Globus pallidus (tissue), 1 donor: Measurements from ENCODE around the gene EIF5A.
"Not testable (repeated sequence)": the region's sequence is repeated elsewhere in the genome, so short reads cannot be mapped to it uniquely, and the experiment has no call there.

Source experiments
- DNase-seq: peaks from one replicate; pipeline ENCODE4 v3.0.0-alpha.2; 2015; ENCODE audit warnings: low spot score

EIF5A gene

GRCh38 chr17:7332600-7333069, 25.2 kb downstream of the EIF5A start:
- DNase-seq = not testable (repeated sequence)

DNA sequence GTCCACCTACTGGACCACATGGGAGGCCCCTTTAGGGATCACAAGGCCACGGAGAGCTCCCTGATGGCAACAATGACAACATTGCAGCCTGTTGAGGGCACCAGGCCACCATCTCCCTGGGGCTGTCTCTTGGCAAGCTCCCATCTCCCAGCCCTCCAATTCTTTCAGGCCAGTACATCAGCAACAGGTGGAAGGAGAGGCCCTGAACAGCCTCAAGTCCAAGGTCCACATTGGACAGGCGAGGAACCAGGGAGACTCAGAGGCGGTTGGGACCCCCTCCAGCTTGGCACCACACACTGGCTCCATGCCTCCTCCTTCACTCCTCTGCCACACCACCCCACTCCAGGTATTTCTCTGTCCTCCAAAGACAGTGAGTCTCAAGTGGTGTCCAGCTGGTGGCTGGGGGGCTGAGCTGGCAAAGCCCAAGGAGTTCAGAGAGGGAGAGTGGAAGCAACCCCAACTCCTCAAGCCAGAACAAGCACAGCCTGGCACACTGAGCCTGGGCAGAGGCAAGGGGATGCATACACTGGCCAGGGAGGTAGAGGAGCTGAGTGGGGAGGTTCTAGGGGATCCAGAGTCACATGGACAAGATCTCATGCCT, 27.6 kb downstream of the EIF5A start:
- DNase-seq = no peak

DNA sequence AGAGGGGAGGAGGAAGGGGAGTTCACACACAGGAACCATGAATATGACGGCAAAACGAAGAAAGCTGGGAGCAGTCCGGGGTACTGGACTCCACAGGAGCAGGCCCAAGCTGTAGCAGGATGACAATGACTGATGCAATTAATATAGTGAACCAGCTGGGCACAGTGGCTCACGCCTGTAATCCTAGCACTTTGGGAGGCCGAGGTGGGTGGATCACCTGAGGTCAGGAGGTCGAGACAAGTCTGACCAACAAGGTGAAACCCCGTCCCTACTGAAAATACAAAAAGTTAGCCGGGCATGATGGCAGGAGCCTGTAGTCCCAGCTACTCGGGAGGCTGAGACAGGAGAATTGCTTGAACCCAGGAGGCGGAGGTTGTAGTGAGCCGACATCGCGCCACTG, 28.3 kb downstream of the EIF5A start:
- DNase-seq = not testable (repeated sequence)

- DNase-seq = no peak
Measured at GRCh38 chr17:7336240-7337175, 29.1 kb downstream of the EIF5A start, which contains the start of gene ACAP1. ACAP1 (plus strand) TSS chr17:7336529; CDS start chr17:7336735, 206 bp downstream.

DNA sequence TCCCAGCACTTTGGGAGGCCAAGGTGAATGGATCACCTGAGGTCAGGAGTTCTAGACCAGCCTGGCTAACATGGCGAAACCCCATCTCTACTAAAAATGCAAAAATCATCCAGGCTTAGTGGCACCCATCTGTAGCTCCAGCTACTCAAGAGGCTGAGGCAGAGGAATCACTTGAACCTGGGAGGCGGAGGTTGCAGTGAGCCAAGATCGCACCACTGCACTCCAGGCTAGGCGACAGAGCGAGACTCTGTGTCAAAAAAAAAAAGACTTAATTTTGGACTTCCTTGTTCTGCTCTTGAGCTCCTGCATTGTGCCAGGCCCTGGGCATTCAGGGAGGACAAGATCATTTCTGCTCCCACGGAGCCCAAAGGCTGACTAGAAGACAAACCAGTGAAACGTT, 30.2 kb downstream of the EIF5A start:
- not testable (repeated sequence) for DNase-seq

DNA sequence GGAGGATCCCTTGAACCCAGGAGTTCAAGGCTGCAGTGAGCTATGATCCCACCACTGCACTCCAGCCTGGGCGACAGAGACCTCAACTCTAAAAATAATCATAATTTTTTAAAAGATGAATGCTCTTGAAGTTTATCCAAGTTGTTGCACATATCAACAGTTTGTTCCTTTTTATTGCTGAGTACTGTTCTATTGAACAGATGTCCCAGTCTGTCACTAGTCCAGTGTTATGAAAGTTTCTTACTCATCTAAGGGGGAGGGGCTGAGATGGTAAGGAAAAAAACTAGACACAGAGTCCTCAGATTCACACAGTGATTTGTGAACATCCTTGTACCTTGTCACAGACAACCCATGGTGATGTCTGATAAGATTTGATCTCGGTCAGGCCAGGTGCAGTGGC, 32.8 kb downstream of the EIF5A start:
- no peak for DNase-seq

- no peak for DNase-seq
Measured at GRCh38 chr17:7341842-7342241, 34.4 kb downstream of the EIF5A start.

DNA sequence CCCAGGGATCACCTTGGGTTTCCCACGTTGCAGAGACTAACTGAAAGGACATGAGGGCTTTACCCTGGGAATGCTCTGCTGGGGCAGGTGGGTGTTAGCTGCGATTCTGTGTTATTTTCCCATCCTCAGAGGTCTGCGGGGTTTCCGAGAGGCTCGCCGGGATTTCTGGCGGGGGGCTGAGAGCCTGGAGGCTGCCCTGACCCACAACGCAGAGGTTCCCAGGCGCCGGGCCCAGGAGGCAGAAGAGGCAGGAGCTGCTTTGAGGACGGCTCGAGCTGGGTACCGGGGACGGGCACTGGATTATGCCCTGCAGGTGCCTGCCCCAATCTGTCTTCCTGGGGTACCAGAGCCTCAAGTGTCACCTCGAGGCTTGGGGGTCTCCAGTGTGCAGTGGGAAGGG, 35.8 kb downstream of the EIF5A start:
- no peak for DNase-seq

GRCh38 chr17:7346761-7347614, 39.6 kb downstream of the EIF5A start:
- no peak for DNase-seq

DNA sequence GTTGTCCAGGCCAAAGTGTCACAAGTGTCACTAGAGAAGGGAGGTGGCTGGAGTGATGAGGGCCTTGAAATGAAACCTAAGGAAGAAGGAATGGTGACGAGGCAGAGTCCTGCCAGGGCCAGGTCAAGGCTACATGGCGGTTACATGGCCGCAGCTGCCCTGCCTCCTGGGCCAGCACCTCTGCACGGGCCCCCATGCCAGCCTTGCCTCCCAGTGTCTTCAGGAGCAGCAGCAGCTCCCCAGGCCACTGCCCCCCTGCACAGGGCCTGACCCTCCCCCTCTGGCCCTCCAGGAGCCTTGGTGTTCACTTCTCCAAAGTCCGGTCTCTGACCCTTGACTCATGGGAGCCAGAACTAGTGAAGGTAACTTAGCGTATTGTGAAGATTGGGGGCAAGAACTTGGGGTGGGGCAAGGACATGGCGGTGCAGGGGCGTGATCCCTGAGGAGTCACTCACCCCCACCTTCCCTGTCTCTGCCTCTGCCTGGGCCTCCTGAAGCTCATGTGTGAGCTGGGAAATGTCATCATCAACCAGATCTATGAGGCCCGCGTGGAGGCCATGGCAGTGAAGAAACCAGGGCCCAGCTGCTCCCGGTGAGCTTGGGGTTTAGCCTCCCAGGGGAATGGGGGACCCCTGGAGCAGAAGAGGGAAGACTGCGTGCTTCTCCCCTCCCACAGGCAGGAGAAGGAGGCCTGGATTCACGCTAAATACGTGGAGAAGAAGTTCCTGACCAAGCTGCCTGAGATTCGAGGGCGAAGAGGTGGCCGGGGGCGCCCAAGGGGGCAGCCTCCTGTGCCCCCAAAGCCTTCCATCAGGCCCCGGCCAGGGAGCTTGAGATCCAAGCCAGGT, 40.4 kb downstream of the EIF5A start:
- no peak for DNase-seq

GRCh38 chr17:7348478-7349242, 41.2 kb downstream of the EIF5A start:
- DNase-seq = no peak

DNA sequence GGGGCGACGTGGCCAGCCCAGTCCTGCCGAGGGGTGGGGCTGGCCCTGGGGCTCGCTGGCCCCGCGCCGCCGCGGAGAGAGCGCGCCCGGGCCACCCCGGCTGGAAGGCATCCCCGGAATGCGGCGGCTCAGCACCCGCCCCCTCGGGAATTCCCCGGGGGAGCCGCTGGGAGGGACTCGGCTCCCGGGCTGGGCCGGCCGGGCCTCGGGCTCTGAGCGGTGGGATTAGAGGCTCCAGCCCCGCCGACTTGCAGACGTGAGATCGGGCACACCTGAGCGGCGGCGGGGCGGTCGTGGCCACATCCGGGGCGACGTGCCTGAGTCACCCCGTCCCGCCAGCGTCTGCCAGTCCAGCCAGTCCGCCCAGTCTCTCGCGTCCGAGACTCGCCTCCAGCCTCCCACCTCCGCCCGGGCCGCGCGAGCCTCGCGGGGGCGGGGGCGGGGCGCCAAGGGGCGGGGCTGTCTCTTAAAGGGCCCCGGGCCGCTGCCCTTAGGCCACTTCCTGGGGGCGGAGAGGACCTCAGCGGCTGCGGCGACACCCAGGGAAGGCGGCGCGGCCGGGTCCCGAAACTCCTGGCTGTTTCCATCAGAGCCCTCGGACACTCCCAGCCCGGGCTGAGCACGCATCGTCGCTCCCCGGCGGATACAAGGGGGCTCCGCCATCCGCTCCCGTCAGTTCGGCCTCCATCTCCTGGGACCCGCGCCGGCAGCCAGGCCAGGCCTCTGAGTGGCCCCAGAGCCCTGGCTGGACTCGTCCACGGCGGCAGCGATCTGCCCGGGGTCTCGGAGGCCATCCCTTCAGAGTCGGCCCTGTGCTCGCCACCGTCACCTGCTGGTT, 44.5 kb downstream of the EIF5A start, which contains the start of gene KCTD11:
Gene KCTD11, plus strand, starts transcription at position 498 of the 838 bp plus-strand sequence.
- DNase-seq = peak; percentile 86

- DNase-seq = no peak
Measured at GRCh38 chr17:7352503-7352889, 45.1 kb downstream of the EIF5A start.

- no peak for DNase-seq
Measured at GRCh38 chr17:7352910-7353635, 45.6 kb downstream of the EIF5A start.

- peak; percentile 40 for DNase-seq
Measured at GRCh38 chr17:7354262-7354843, 46.9 kb downstream of the EIF5A start.

DNA sequence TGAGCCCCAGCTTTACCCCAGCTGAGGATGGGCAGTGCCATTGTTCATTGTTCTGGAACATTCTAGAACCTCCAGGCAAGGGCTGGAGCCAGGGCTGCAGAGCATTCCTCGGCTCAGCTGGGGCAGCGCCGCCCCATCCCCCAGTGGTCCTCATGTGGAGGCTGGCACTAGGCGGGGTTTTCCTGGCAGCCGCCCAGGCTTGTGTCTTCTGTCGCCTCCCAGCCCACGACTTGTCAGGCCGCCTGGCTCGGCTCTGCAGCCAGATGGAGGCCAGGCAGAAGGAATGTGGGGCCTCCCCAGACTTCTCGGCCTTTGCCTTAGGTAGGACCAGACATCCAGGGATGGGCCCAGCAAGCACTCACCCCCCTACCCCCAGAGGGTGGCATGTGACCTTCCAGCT, 47.6 kb downstream of the EIF5A start, which contains the start of gene TMEM95:
Gene TMEM95, plus strand, starts transcription at position 104 of the 400 bp plus-strand sequence. Its CDS starts 49 bp downstream, at position 153.
- DNase-seq = peak; percentile 82

- no peak for DNase-seq
Measured at GRCh38 chr17:7355573-7355972, 48.1 kb downstream of the EIF5A start.

- DNase-seq = peak; percentile 70
Measured at GRCh38 chr17:7356072-7356549, 48.7 kb downstream of the EIF5A start.
